Osteoblast (primary cell): ENCODE results near the gene PP2D1. TPM values are rescaled to one million over a fixed set of nuclear protein-coding genes. Genes with fewer than 3 reads are reported as not detected.

Experiments used
- DNase-seq: peaks from one replicate; pipeline ENCODE4 v3.0.0; 2011; ENCODE audit warnings: low spot score, mixed read lengths; ENCODE audit not compliant: insufficient read length; ENCODE audit errors: missing footprints
- H2AFZ ChIP-seq: 2 replicates; pipeline ENCODE4 v1.6.0; 2011; ENCODE audit warnings: mild to moderate bottlenecking, low read length
- H3K27ac ChIP-seq: 2 replicates; pipeline ENCODE4 v1.5.1; 2011; ENCODE audit warnings: mild to moderate bottlenecking, low read depth, low read length, moderate library complexity
- H3K27me3 ChIP-seq: 2 replicates; pipeline ENCODE4 v1.6.0; 2012; ENCODE audit warnings: mild to moderate bottlenecking, control low read depth, inconsistent platforms, low read length, moderate library complexity; ENCODE audit not compliant: insufficient read depth
- H3K36me3 ChIP-seq: 2 replicates; pipeline ENCODE4 v1.5.1; 2011; ENCODE audit warnings: mild to moderate bottlenecking, low read length, control low read depth, moderate library complexity; ENCODE audit not compliant: insufficient read depth
- H3K4me1 ChIP-seq: 2 replicates; pipeline ENCODE4 v1.5.1; 2011; ENCODE audit warnings: mild to moderate bottlenecking, low read length, control low read depth, moderate library complexity; ENCODE audit not compliant: insufficient read depth
- H3K4me2 ChIP-seq: 2 replicates; pipeline ENCODE4 v1.6.0; 2011; ENCODE audit warnings: mild to moderate bottlenecking, low read length; ENCODE audit not compliant: insufficient read depth
- H3K4me3 ChIP-seq: fragments of 200-600 bp; sonication (generic); 3 replicates; pipeline ENCODE4 v1.5.1; 2012; ENCODE audit warnings: mild to moderate bottlenecking, low read length, inconsistent platforms; ENCODE audit not compliant: insufficient read depth
- H3K79me2 ChIP-seq: 2 replicates; pipeline ENCODE4 v1.6.0; 2012; ENCODE audit warnings: mild to moderate bottlenecking, low read length, control low read depth, inconsistent platforms; ENCODE audit not compliant: insufficient read depth
- H3K9me3 ChIP-seq: 2 replicates; pipeline ENCODE4 v1.5.1; 2011; ENCODE audit warnings: low read depth, low read length, control low read depth
- H4K20me1 ChIP-seq: 2 replicates; pipeline ENCODE4 v1.6.0; 2012; ENCODE audit warnings: mild to moderate bottlenecking, low read length, control low read depth; ENCODE audit not compliant: insufficient read depth
- CTCF ChIP-seq: IDR thresholded peaks from 2 replicates; pipeline ENCODE4 v1.5.1; 2011; ENCODE audit warnings: mild to moderate bottlenecking, low read depth, low read length, moderate library complexity; ENCODE audit errors: extremely low read depth
- total RNA-seq: library from RNA; depleted of rRNA; stranded (reverse); fragments of >200 nt; gene quantifications from 2 replicates; pipeline ENCODE4 v1.2.3, GENCODE V29; 2012

PP2D1 gene
- total RNA-seq, 1 donor: not detected

- Histone ChIP-seq H3K36me3 (no peaks in the 10 kb centered on the region), H3K27ac (no peak overlapping the region), H3K27me3 (no peaks in the 10 kb centered on the region), H3K4me2 (peak overlapping the region; percentile 34), H2AFZ (no peak overlapping the region), H3K9me3 (no peaks in the 10 kb centered on the region), H4K20me1 (peaks cover 4% of the 10 kb centered on the region), H3K79me2 (no peaks in the 10 kb centered on the region), H3K4me3 (no peak overlapping the region), H3K4me1 (peaks cover 28% of the 10 kb centered on the region)
- no peak for TF ChIP-seq CTCF
- DNase-seq: peak; percentile 59
These were observed 45.6 kb upstream of the PP2D1 start for GRCh38 chr3:20057612-20058180.

GRCh38 chr3:20056725-20057611 lies 44.9 kb upstream of the PP2D1 start:
- no peak for TF ChIP-seq CTCF
- Histone ChIP-seq H3K27me3 (no peaks in the 10 kb centered on the region), H3K36me3 (no peaks in the 10 kb centered on the region), H3K79me2 (no peaks in the 10 kb centered on the region), H2AFZ (no peak overlapping the region), H3K27ac (peak overlapping the region; percentile 56), H4K20me1 (peaks cover 4% of the 10 kb centered on the region), H3K4me2 (peak overlapping the region; percentile 34), H3K4me1 (peaks cover 28% of the 10 kb centered on the region), H3K4me3 (no peak overlapping the region), H3K9me3 (no peaks in the 10 kb centered on the region)
- DNase-seq: peak; percentile 84

- H3K4me1 ChIP-seq: peaks cover 22% of the 10 kb centered on the region
- H3K36me3 ChIP-seq: no peaks in the 10 kb centered on the region
- no peaks in the 10 kb centered on the region for H3K27me3 ChIP-seq
- peaks cover 4% of the 10 kb centered on the region for H4K20me1 ChIP-seq
- no peaks in the 10 kb centered on the region for H3K79me2 ChIP-seq
- TF ChIP-seq CTCF: no peak
- H3K9me3 ChIP-seq: no peaks in the 10 kb centered on the region
- no peak for DNase-seq
- no peak overlapping the region for H3K4me3 ChIP-seq
- no peak overlapping the region for H3K27ac ChIP-seq
- H2AFZ ChIP-seq: no peak overlapping the region
- H3K4me2 ChIP-seq: no peak overlapping the region
These were observed 43.8 kb upstream of the PP2D1 start for GRCh38 chr3:20055842-20056241.
